GM08714 (cell line): ENCODE data around the gene FBXO10.
"Not testable (repeated sequence)": the region's sequence is repeated elsewhere in the genome, so short reads cannot be mapped to it uniquely, and the experiment has no call there.

Experiments
- H3K4me3 ChIP-seq: fragments of 200-500 bp; sonication (Bioruptor generic); 2 replicates; pipeline ENCODE4 v1.5.1; 2014; ENCODE audit warnings: mild to moderate bottlenecking, low read length, inconsistent platforms
- ZNF274 ChIP-seq: IDR thresholded peaks from 2 replicates; pipeline ENCODE4 v1.6.1; 2012; ENCODE audit warnings: mild to moderate bottlenecking, low read depth, low read length

Gene FBXO10

DNA sequence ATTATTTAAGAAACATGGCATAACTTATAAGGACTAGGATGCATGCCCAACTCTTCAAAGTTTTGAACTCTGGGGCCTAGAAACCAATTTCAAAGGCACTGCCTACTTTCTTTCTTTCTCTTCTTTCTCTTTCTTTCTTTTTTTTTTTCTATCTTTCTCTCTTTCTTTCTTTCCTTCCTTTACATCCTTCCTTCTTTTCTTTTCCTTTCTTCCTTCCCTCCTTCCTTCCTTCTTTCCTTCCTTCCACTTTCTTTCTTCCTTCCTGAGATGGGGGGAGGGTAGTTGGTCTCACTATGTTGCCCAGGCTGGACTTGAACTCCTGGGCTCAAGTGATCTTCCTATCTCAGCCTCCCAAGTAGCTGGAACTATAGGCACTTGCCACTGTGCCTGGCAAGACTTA lies 32.1 kb upstream of the FBXO10 start:
- TF ChIP-seq ZNF274: no peak
- H3K4me3 ChIP-seq: no peak overlapping the region

DNA sequence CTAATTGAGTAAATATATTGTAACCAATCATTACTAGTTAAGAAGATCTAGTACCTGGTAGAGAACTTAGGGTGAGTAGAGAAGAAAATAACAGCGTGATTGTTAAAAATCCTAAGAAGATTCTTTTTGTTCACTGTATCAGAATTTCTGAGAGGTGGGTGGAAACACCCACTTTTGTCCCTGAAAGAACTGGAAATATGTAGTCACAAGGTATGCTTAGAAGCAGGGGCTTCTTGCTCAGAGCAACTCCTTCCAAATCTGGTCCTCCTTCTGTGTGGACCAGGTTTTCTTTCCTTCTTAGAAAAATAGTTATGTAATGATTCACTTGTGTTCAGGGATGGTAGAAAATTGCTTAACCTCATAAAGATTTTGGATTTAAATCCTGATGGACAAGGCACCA lies 28.1 kb upstream of the FBXO10 start:
- no peak for TF ChIP-seq ZNF274
- no peak overlapping the region for H3K4me3 ChIP-seq

DNA sequence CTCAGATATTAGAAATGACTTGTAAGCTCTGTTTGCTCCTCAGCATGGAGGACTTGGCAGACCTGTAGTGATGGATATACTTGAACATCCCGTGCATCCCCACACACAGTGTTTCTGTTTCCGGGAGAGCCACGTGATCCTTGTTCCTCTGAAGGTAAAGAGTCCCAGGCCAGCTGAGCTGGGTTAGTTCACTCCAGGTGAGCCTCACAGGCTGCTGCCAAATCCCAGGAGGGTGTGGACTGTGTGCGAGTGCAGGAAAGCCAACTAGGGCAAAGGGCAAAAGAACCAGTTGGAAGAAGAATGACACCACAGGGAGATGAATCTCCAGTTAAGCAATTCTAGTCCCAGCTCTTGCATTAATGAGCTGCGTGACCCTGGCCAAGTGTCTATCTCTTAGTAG lies 26.6 kb upstream of the FBXO10 start:
- TF ChIP-seq ZNF274: no peak
- no peak overlapping the region for H3K4me3 ChIP-seq

DNA sequence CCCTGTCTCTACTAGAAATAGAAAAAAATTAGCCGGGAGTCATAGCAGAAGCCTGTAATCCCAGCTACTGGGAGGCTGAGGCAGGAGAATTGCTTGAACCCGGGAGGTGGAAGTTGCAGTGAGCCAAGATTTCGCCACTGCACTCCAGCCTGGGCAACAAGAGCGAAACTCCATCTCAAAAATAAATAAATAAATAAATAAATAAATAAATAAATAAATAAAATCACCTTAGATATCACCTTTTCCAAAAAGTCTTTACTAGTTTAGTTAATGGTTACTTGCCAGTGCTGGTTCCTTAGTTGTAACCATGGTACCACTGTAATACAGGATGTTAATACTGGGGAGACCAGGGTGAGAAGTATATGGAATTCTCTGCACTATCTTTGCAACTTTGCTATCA lies 25.9 kb upstream of the FBXO10 start:
- not testable (repeated sequence) for H3K4me3 ChIP-seq

DNA sequence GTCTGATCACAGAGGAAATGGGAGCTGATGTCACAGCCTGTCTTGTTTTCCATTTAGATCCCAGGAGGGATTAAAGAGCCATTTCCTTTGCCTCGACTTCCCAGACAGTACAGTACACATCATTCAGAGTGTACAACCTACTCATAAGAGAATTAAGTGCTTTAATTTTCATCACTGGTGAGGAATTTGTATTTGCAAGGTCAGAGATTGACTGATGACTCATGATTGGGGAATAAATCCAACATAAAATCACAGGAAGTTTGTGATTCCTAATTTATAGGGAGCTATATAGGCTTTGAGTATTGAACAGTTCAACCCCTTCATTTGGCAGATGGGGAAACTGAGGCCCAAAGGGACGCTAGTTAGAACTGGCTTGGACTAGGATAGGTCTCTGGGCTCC lies 20.3 kb upstream of the FBXO10 start:
- no peak for TF ChIP-seq ZNF274
- H3K4me3 ChIP-seq: no peak overlapping the region

DNA sequence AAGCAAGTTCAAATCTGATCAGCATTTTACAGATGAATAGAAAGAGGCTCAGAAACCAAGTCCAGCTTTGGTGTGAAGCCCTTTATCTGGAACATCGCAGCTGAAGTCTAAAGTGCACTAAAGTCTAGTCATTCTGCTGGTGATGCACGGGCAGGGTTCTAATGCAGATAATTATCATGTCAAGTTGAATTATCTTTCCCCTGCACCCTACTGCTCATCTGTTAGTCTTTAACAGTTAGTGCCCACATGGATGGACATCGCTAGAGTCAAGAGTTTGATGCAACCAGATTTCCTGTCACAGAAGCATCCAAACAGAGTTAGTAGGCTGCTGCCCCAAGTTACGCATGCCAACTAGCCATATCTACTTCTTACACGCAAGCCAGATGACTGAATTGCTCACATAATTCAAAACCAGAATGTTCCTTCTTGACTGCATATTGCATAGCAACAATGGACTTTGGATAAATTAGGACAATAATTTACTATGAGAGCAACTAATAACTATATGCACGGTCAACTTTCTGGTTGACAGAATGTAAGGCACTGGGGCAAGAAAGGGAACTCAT lies 17.8 kb upstream of the FBXO10 start:
- TF ChIP-seq ZNF274: no peak
- peak overlapping the region; percentile 36; the same call in 1 of the 2 replicates for H3K4me3 ChIP-seq

DNA sequence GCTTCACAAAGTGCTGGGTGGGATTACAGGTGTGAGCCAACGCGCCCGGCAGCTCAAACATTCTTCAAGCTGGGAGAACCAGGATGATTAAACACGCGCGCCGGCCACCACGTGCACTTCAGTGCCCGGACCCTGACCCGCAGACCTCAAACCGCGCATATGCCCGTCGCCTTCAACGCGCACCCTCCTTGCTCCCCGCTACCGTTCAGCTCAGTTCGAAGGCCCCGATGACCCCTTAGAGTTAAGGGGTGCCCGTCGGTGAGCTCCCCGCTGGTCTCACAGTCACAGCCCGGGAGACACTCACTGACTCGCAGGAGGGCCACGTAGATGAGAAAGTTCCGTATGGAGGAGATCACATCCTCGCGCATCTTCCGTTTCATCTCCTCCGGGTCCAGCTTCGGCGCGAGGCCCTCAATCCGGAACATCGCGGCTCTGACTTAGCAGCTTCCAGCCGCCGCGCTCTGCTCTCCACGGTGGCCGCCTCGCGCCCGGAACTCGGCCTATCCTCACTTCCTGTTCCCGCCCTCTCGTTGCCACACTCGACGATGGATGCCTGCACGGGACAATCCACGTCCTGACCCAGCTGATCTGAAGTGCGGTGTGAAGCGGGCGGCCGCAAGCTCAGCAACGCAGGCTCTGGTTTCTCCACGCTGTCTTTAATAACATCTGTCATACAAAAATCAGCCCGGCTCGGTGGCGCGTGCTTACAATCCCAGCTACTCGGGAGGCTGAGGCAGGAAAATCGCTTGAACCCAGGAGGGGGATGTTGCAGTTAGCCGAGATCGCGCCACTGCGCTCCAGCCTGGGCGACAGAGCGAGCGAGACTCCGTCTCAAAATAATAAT lies 16.1 kb upstream of the FBXO10 start, which contains the start of gene TOMM5:
TOMM5 (minus strand) TSS at position 490 of the 844 bp plus-strand sequence; CDS start at position 425, 65 bp downstream.
- TF ChIP-seq ZNF274: no peak
- peak within 1 kb of the TSS; percentile 78 for H3K4me3 ChIP-seq

DNA sequence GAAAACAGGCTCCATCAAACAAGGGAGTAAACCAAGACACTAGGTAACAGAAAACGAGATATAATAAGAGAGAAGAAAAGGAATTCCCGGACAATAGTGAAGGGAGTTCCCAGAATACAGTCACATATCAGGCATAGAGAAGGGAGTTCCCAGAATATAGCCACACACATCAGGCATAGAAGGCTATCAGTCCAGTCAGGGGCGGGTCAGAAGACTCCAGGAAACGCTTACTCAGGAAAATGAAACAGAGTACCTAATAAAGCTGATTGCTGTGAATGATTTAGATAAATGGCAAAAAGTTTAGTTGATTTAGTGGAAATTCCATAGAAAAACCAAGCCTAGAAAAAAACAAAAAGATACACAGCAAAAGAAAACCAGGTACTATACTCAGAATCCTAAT lies 11.3 kb upstream of the FBXO10 start:
- no peak for TF ChIP-seq ZNF274
- H3K4me3 ChIP-seq: no peak overlapping the region

DNA sequence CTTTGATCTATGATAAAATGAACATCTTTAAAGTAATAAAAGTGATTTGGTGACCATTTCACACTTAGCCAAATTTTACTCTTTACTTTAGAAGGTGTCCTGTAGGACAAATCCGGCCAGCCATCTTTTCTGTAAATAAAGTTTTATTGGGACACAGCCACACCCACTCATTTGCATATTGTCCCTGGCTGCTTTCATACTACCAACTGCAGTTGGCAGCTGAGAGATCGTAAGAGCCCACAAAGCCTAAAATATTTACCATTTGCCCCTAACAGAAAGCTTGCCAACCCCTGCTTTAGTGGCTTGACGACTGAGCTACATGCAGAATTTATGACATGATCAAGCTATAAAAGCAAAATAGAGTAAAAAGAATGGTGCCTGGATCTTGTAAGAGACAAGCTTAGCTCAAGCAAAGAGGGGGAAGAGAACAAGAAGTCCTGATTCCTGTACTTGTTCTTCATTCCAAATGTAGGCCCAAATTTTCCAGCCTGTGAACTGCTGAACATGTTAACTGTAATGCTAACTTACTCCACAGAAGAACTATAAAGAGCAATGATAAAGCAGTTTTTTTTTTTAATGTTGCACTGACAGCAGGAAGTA lies 7.4 kb upstream of the FBXO10 start:
- TF ChIP-seq ZNF274: no peak
- H3K4me3 ChIP-seq: no peak overlapping the region

DNA sequence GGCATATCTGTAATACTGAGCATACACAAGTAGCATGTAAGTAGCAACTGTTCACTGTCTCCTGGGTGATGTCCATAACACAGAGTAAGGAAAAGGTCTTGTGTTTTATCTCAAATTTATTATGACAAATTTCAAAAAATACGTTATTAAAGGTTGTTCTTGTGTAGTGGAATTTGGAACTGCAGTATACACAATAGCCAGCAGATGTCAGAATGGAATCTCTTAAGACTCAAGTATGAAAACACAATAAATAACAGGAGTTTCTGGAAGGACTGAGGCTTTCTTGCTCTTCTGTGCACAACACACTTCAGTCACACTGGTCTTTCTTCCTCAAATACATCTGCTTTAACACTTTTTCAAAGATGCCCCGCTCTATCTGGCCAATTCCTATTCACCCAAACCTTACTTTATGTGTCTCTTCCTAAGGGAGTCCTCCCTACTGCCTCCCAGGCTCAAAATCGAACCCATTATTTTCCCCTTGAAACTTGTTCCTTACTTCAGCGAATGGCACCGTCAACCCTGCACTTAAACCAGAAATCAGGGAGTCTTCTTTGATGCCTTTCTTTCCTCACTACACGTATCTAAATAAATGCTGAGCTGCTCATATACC lies 6.5 kb upstream of the FBXO10 start:
- no peak overlapping the region for H3K4me3 ChIP-seq
- no peak for TF ChIP-seq ZNF274

DNA sequence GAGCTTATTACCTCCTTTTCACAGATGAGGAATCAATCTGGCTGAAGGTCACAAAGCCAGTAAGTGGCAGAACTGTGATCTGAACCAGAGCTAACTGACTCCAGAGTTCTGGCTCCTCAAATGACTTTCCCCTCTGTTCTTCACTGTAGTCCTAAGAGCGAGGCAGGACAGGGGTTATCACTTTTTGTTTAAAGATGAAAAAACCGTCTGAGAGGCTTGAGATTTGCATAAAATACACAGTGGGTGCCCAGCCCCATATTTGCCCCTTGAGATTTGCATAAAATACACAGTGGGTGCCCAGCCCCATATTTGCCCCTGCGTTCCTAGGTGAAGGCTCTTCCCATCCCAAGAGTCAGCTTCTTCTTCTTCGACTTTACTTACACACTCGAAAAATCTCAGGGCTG lies 667 bp downstream of the FBXO10 start:
- TF ChIP-seq ZNF274: no peak
- H3K4me3 ChIP-seq: peak overlapping the region; percentile 91

DNA sequence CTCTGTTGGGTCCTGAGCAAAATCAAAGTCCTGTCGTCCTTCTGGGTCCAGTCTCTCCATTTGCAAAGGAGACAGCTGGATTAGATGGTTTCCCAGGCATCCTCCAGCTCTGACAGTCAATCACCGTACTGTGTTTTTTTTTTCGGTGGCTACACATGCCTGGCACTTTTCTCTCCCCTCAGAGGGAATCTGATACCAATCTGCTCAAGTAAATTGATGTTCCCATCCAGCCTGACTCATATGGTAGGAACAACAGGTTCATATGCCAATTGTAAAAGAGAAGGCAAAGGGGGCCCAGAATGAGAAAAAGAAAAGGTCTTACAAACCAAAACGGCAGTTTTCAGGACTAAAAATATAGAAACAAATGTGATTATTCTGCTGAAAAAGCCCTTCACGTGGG lies 1.2 kb downstream of the FBXO10 start:
- no peak overlapping the region for H3K4me3 ChIP-seq
- TF ChIP-seq ZNF274: no peak

DNA sequence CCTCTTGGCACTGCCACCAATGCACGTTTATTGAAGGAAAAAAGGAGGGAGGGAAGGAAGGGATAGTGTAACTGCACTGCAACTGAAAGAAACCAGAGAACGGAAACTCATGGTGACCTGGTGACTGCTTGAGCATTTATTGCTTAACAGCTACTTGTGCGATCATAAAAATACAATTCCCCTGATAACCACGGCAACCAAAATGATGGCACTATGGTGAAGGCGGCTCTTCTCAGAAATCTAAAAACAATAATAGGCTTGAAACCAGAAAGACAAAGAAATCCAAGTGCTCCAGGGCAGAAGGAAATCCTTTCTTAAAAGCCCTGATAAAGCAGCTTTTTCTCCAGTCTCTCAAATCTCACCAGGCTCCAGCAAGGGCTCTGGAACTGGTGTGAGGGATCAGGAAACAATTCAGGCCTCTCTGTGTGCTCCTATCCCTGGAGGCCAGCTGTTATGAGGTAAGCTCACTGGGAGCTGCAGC lies 1.9 kb downstream of the FBXO10 start:
- H3K4me3 ChIP-seq: no peak overlapping the region
- no peak for TF ChIP-seq ZNF274

DNA sequence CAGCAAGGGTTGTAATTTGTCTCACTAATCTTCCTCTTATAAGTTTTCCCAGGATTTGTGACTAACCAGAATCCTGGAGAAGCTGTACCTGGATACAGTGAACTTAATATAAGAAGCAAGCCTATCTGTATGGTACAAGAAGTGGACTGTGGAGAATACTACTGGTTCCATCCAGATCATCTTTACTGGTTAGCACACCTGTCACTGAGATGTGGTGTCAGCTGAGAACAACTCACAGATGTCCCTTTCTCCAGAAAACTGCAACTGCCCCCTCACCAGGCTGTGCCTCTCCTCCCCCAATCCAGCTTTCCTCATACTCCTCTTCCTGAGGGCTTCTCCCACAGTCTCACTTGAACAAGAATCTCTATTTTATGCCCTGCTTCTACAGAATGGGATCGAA lies 4.9 kb downstream of the FBXO10 start:
- H3K4me3 ChIP-seq: no peak overlapping the region
- no peak for TF ChIP-seq ZNF274

DNA sequence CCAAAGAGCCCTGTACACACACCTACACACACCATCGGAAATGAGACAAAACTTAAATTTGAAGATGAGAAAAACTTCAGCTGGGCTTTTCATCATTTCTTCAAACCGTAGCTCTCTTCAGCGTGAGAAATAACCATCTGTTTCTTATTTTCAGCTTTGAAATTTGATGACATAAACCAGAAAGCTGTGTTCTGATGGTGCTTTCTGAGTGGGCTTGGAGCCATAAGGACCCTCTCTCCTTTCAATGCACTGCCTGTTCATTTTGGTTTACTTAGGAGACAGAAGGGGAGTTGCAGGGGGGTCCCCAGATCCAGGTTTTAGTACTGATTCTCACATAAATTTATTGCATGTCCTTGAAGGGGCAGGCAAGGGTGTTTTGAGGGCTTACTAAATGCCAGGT lies 9.5 kb downstream of the FBXO10 start:
- H3K4me3 ChIP-seq: no peak overlapping the region
- no peak for TF ChIP-seq ZNF274
